Stimulated activated CD8-positive, alpha-beta memory T cell treated with anti-CD3 and anti-CD28 coated beads, Interleukin-12 subunit alpha, Interleukin-12 subunit beta, amount 100 ng/mL, for 4 hours (primary cell): Measurements from ENCODE around the gene ACACA.

Experiments
- DNase-seq: peaks from one replicate; pipeline ENCODE4 v3.0.0-alpha.2; 2020; ENCODE audit warnings: low read depth

Gene ACACA

DNA sequence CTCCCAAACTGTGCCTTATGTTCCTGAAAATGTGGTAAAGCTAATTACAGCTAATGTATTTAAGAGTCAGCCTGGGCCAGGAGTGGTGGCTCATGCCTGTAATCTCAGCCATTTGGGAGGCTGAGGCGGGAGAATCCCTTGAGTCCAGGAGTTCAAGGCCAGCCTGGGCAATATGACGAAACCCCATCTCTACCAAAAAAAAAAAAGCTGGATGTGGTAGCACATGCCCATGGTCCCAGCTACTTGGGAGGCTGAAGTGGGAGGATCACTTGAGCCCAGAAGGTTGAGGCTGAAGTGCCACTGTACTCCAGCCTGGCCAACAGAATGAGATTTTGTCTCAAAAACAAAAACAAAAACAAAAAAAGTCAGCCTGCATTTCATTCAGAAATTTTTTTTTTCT lies 64.0 kb downstream of the ACACA start:
- DNase-seq = no peak

GRCh38 chr17:37340804-37341203 lies 65.8 kb downstream of the ACACA start:
- DNase-seq = no peak

GRCh38 chr17:37339321-37339720 lies 67.3 kb downstream of the ACACA start:
- DNase-seq = no peak

DNA sequence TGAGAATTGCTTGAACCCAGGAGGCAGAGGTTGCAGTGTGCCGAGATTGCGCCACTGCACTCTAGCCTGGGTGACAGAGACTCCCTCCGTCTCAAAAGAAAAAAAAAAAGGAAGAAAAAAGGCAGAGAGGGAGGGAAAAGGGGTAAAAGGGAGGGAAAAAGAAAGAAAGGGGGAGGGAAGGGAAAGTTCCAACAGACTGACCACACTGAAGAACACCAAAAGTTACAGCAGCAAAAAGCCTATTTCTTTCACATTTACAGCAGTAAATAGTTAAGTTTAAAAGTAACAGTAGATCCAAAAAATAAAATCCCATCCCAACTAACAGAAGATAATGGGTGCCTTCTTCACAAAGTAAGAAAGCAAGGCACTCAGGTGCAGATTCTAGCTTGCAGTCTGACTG lies 67.8 kb downstream of the ACACA start:
- DNase-seq = no peak

DNA sequence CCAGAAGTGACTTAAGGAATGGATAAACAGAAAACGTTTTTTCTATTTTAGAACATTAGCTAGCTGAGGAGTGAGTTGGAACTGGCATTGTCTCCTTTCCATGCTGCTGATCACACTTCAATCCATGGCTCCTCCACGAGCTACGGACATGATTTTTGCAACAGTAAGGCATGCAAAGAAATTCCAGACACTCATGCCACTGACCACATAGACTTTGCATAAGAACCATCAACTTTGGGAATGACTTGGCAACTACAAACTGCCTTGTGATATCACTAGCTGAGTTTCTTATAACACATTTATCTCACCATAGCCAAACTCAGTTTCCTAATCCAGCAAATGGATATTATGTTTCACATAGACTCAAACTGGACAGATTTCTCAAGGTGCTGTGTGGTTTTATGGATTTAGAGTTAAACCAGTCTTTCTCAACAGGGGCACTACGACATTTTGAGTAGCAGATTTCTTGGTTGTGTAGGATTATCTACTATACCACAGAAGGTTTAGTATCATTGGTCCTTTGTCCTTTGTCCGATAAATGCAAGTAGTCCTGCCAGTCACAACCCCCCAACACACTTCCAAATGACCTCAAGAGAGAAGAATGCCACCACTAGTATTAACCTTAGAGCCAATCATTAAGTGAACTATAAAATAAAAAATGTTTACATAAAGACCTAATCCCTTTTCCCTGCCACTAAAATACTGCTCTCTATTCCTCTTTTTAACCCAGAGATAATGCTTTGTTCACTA lies 79.1 kb downstream of the ACACA start:
- DNase-seq = no peak

DNA sequence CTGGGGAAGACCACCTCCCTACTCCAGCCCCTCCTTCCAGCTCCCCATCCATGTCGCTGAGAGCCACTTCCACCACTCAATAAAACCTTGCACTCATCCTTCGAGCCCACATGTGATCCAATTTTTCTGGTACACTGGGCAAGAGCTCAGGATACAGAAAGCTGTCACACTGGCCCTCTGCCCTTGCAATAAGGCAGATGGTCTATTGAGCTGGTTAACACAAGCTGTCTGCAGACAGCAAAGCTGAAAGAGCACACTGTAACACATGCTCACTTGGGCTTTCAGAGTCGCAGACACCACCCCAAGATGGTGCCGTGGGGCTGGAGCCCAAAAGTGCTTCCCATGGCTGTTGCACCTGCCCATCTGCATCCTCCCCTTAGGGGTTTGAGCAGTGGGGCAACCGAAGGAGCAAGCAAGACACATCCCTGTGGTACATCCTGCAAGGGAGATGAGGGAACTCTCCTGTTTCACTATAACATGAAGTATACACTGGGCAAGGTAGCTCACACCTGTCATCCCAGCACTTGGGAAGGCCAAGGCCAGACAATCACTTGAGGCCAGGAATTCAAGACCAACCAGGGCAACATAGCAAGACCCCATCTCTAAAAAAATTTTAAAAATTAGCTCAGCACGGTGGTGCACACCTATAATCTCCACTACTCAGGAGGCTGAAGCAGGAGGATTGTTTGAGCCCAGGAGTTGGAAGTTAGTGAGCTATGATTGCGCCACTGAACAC lies 83.6 kb downstream of the ACACA start:
- DNase-seq = no peak

- DNase-seq = no peak
Observed at GRCh38 chr17:37322106-37322505, 84.5 kb downstream of the ACACA start.

GRCh38 chr17:37318931-37319594 lies 87.6 kb downstream of the ACACA start:
- DNase-seq = no peak

GRCh38 chr17:37317867-37318266 lies 88.8 kb downstream of the ACACA start:
- no peak for DNase-seq

GRCh38 chr17:37315601-37316000 lies 91.0 kb downstream of the ACACA start:
- no peak for DNase-seq

DNA sequence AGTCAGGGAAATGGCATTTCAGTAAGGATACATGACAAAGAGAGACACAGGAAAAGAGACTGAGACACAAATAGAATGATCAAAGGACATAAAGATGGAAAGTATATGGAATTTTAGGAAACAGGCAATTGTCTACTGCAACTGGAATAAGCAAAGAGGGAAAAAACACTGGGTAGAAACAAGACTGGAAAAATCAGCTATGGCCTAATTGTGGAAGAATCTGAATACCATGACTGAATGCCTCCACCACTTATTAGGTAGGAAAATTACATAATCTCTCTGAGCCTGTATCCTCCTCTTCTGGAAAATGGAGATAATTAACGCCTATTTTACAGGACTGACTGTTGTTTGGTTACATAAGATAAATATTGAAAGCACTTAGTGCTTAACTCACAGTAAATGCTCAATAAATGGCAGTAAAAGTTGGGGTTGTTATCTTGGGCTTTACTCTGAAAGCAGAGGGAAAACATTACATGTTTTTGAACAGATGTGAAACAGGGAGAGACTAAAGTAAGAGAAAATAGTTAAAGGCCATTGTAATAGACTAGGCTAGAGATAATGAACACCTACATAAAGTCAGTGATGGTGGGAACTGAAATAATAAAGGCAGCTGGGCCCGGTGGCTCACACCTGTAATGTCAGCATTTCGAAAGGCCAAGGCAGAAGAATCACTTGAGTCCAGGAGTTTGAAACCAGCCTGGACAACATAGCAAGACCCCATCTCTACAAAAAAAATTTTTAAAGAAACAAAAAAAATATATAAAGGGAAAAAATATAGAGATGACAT lies 94.3 kb downstream of the ACACA start:
- DNase-seq = no peak

DNA sequence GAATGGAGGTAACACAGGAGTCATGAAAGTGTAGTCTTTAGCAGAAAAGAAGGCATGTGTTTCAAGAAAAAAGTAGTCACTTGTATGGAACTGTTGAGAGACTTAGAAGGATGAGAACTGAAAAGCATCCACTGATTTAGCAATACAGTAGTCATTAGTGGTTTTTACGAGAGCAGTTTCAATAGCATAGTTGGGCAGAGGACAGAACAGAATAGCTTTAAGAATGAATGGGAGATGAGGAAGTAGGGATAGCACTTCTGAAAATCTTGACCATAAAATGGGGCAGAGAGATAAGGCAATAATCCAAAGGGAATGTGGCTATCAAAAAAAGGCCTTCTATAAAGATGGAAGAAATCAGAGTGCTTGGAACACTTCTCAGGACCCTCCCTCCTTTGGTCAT lies 95.7 kb downstream of the ACACA start:
- no peak for DNase-seq

GRCh38 chr17:37309051-37309450 lies 97.6 kb downstream of the ACACA start:
- no peak for DNase-seq

GRCh38 chr17:37305406-37305905 lies 101.2 kb downstream of the ACACA start:
- no peak for DNase-seq

DNA sequence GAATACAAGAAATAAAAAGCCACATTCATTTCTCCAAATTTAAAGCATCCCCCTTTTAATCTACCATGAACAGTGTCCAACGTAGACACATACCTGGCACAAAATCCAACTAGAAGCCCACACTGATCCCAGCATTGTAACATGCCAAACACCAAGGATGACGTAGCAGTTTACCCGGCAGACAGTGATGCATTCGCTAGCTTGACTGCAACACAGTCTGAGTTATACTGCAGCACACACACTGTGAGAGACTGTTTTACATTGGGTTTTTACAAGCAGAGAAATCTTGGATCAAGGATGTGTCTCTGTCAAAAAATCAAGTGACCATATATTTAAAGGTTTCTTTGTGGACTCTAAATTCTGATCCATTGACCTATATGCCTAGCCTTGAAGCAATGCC lies 105.3 kb downstream of the ACACA start:
- no peak for DNase-seq

- no peak for DNase-seq
Observed at GRCh38 chr17:37300683-37301082, 106.0 kb downstream of the ACACA start.

DNA sequence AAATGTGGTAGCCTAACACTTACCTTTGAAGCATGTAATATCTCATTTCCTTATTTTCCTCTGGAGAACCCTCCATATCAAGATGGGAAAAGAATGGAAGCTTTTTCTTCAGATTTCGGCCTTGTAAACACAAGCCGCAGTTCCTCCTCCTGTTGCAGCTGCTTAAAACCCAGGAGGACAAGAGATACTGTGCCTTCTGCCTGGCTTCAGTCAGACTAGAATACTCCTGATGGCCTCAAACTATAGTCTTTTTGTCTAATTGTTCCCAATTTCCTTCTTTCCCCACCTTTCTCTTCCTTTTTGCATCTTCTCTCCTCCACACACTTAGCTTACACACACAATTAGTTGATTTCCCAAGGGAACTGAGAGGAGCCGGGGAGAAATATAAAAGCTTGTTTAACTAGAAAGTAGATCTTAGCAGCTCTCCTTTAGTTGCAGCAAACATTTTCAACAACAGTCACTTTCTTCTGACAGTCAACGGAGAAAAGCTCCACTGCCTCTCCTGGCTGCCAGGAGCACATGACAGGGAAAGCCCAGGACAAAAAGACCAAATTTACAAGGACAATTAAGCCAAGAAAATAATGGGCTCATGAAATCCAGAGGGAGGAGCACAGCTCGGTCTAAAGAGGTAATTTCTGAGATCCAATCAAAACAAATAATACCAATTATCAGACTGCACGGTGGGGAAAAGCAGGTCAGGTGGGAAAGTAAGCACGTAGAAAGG lies 107.2 kb downstream of the ACACA start:
- DNase-seq = no peak

GRCh38 chr17:37295888-37296287 lies 110.7 kb downstream of the ACACA start:
- DNase-seq = no peak

DNA sequence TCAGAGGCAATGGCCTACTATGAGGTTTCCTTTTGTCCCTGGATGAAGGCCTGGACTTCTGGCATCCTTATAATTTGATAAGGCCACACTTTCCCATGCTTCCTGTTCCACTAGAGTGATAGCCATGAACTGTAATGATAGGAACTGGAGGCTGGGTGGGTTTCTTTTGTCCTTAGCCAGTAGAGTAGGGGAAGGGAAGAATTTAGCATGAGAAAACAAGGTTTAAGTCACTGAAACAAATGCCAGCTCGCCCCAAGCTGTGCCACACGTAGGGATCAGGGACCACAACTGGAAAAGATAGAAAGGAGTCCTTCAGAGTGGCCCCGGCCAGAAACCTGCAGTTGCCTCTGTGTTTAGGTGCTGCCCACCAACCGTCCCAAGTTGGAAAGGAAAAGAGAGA lies 111.7 kb downstream of the ACACA start:
- DNase-seq = no peak

DNA sequence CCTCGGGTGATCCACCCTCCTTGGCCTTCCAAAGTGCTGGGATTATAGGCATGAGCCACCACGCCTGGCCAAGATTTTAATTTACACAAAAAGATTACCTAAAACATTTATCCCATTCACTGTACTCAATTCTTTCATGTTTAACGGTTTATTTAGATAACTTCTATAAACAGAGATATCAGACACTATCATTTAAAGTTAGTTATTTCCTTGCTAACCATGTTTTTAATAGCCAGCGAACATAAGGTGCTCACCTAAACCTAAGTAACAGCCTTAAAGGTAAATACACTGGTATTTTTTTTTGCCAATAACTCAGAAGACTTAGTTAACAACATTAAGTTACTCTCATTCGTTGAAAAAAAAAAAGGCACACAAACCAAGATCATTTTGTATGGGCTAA lies 112.9 kb downstream of the ACACA start:
- no peak for DNase-seq

DNA sequence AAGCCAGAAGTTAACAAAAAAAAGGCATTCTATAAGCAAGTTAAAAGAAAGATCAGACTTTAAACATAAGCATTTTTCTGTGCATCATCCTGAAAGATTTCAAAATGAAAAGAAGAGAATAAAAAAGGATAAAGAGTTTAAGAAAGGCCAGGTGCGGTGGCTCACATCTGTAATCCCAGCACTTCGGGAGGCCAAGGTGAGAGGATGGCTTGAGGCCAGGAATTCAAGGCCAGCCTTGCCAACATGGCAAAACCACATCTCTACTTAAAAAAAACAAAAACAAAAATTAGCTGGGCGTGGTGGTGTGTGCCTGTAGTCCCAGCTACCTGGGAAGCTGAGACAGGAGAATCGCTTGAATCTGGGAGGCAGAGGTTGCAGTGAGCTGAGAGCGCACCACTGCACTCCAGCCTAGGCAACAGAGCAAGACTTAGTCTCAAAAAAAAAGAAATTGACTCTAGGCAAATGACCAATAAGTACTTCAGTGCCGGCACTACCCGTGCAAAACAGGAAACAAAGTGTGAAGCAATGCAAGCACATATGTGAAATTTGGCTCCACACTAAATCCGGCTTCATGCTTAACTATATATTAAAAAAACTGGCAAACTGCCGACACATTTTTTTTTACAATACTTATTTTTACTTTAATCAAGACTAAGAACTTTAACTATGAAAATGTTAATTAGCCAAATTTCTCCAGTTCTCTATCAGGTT lies 114.1 kb downstream of the ACACA start:
- no peak for DNase-seq
